Upper lobe of left lung (tissue), 6 donors: ENCODE data around the gene LAMA5. TPM values are rescaled to one million over a fixed set of nuclear protein-coding genes. Genes with fewer than 3 reads are reported as not detected.
A peak's percentile ranks its signal among the peaks of the same experiment; 100 is the strongest.

ENCODE experiments used
- ATAC-seq, 2 donors: fragments of 200-7000 bp; cut with Tn5 transposase; one replicate each; pipeline ENCODE4 v1.9.1; 2022; ENCODE audit warnings: mild to moderate bottlenecking in 2 of 2, moderate library complexity in 2 of 2; ENCODE audit not compliant: low FRiP score in 2 of 2
- DNase-seq, 2 donors: peaks; one replicate each; pipeline ENCODE4 v3.0.0-alpha.2; 2019 to 2020
- H3K27ac ChIP-seq, 4 donors: fragments of 200-600 bp; sonication (generic); one replicate each; pipeline ENCODE4 v1.5.1; 2016 to 2019
- H3K27me3 ChIP-seq, 4 donors: fragments of 200-600 bp; sonication (generic); one replicate each; pipeline ENCODE4 v1.5.1; 2017 to 2019
- H3K36me3 ChIP-seq, 4 donors: fragments of 200-600 bp; sonication (generic); one replicate each; pipeline ENCODE4 v1.5.1; 2016 to 2019
- H3K4me1 ChIP-seq, 4 donors: fragments of 200-600 bp; sonication (generic); one replicate each; pipeline ENCODE4 v1.5.1; 2018 to 2019
- H3K4me3 ChIP-seq, 4 donors: fragments of 200-600 bp; sonication (generic); one replicate each; pipeline ENCODE4 v1.5.1; 2017 to 2019; ENCODE audit warnings: mild to moderate bottlenecking in 2 of 4, moderate library complexity in 1 of 4
- H3K9me3 ChIP-seq, 4 donors: fragments of 200-600 bp; sonication (generic); one replicate each; pipeline ENCODE4 v1.5.1; 2018 to 2019
- CTCF ChIP-seq, 6 experiments: fragments of 450-650 bp in 4 of 6; fragments of 200-600 bp in 2 of 6; sonication (generic) in 2 of 6; IDR thresholded peaks; one replicate each; pipeline ENCODE4 v1.5.1; 2016 to 2019; ENCODE audit warnings: antibody characterized with exemption in 6 of 6
- EP300 ChIP-seq, 4 donors: sonication (generic); formaldehyde crosslinking; IDR thresholded peaks; one replicate each; pipeline ENCODE4 v1.5.1; 2017; ENCODE audit warnings: antibody characterized with exemption in 4 of 4, control low read depth in 2 of 4
- POLR2A ChIP-seq, 4 donors: fragments of 450-650 bp; IDR thresholded peaks; one replicate each; pipeline ENCODE4 v1.5.1; 2016 to 2017; ENCODE audit warnings: antibody characterized with exemption in 4 of 4, mild to moderate bottlenecking in 2 of 4
- POLR2AphosphoS5 ChIP-seq, 2 donors: sonication (generic); formaldehyde crosslinking; IDR thresholded peaks; one replicate each; pipeline ENCODE4 v1.5.1; 2017; ENCODE audit warnings: antibody characterized with exemption in 2 of 2
- WGBS, 2 donors: methylation state at CpG; one replicate each; pipeline ENCODE4 v1.1.5; 2017 to 2018; 5-methylcytosine and 5-hydroxymethylcytosine counted together
- total RNA-seq, 6 donors: library from RNA; depleted of rRNA in 4 of 6; stranded (reverse); fragments of >200 nt in 4 of 6; gene quantifications; one replicate each; pipeline versions ENCODE4 v1.1.0 to v1.2.1, GENCODE V29; 2016 to 2021
- donor health status: DM: no; HTN: no; CAD: no; lungs with moderate emphysema.
- donor health status: DM: no; HTN: yes; CAD: no; lungs with severe emphysema.

LAMA5 gene
- total RNA-seq, 6 donors from 2014 or later, result 176 to 1,019 (median 307) TPM

GRCh38 chr20:62396367-62397239 lies 29.5 kb upstream of the LAMA5 start:
- Histone ChIP-seq H3K4me1 (no peaks in the 10 kb centered on the region), H3K27ac (no peak overlapping the region), H3K36me3 (peaks cover 0 to 40% (median 15%) of the 10 kb centered on the region in 4 donors), H3K4me3 (no peak overlapping the region), H3K9me3 (no peaks in the 10 kb centered on the region), H3K27me3 (no peaks in the 10 kb centered on the region)
- DNase-seq (peak in 1 of 2 donors; percentile 77), ATAC-seq (no peak)
- WGBS, 2 donors, result 90 to 93% methylated on average over 5 to 35 of the region's 35 CpGs
- TF ChIP-seq EP300 (IDR thresholded peaks at IDR 0.05), result no peak

- Histone ChIP-seq H3K27me3 (no peaks in the 10 kb centered on the region), H3K36me3 (peaks cover 0 to 50% (median 22%) of the 10 kb centered on the region in 4 donors), H3K4me3 (no peak overlapping the region), H3K4me1 (no peaks in the 10 kb centered on the region), H3K27ac (no peak overlapping the region), H3K9me3 (no peaks in the 10 kb centered on the region)
- ATAC-seq, result no peak
- peak in 1 of 2 donors; percentile 70 for DNase-seq
- 90 to 92% methylated on average over 17 to 26 of the region's 27 CpGs for WGBS, 2 donors
- TF ChIP-seq POLR2A (IDR thresholded peaks at IDR 0.05) (no peak), POLR2AphosphoS5 (IDR thresholded peaks at IDR 0.05) (no peak), EP300 (IDR thresholded peaks at IDR 0.05) (no peak), CTCF (IDR thresholded peaks at IDR 0.05) (no peak)
Measured at GRCh38 chr20:62395311-62396242, 28.5 kb upstream of the LAMA5 start.

GRCh38 chr20:62394248-62395245 lies 27.4 kb upstream of the LAMA5 start:
- Histone ChIP-seq H3K27ac (no peak overlapping the region), H3K4me1 (no peaks in the 10 kb centered on the region)
- WGBS, 2 donors, result 91 to 95% methylated on average over 29 to 40 of the region's 44 CpGs

GRCh38 chr20:62393830-62394229 lies 26.7 kb upstream of the LAMA5 start:
- whole genome bisulfite sequencing, 2 donors, result 92 to 94% methylated on average over 10 to 24 of the region's 24 CpGs
- Histone ChIP-seq H3K4me3 (no peak overlapping the region), H3K9me3 (no peaks in the 10 kb centered on the region), H3K27me3 (no peaks in the 10 kb centered on the region), H3K36me3 (peaks cover 0 to 68% (median 32%) of the 10 kb centered on the region in 4 donors), H3K27ac (no peak overlapping the region), H3K4me1 (peaks cover 0 to 1% (median 0%) of the 10 kb centered on the region in 4 donors)
- no peak for ATAC-seq
- TF ChIP-seq POLR2A (IDR thresholded peaks at IDR 0.05), result no peak
- TF ChIP-seq EP300 (IDR thresholded peaks at IDR 0.05), result no peak
- no peak for TF ChIP-seq POLR2AphosphoS5 (IDR thresholded peaks at IDR 0.05)
- no peak for TF ChIP-seq CTCF (IDR thresholded peaks at IDR 0.05)
- peak in 1 of 2 donors; percentile 72 for DNase-seq

More at GRCh38 chr20:62394248-62395245, 27.4 kb upstream of the LAMA5 start:
- TF ChIP-seq CTCF (IDR thresholded peaks at IDR 0.05), result no peak
- H3K9me3 ChIP-seq, result no peaks in the 10 kb centered on the region
- peaks cover 0 to 60% (median 26%) of the 10 kb centered on the region in 4 donors for H3K36me3 ChIP-seq
- ATAC-seq (no peak), DNase-seq (peak in 1 of 2 donors; percentile 78)
- no peak overlapping the region for H3K4me3 ChIP-seq
- H3K27me3 ChIP-seq, result no peaks in the 10 kb centered on the region
